H1 (cell line): ENCODE results near the gene RLN2.

ENCODE experiments used
- CEBPB ChIP-seq: IDR thresholded peaks from 2 replicates; pipeline ENCODE4 v1.6.1; 2012; ENCODE audit warnings: low read depth, low read length
- GABPA ChIP-seq: IDR thresholded peaks from 2 replicates; pipeline ENCODE4 v1.6.1; 2011; ENCODE audit warnings: mild to moderate bottlenecking, low read length, moderate library complexity, borderline replicate concordance; ENCODE audit not compliant: insufficient read depth
- POLR2A ChIP-seq, 2 experiments: IDR thresholded peaks; 1 replicate in 1 of 2; 2 replicates in 1 of 2; pipeline ENCODE4 v1.6.1; 2011; ENCODE audit warnings: low read depth in 2 of 2, low read length in 2 of 2, mild to moderate bottlenecking in 2 of 2; ENCODE audit errors: control extremely low read depth in 1 of 2
- RXRA ChIP-seq: IDR thresholded peaks from 2 replicates; pipeline ENCODE4 v1.6.1; 2011; ENCODE audit warnings: low read depth, mild to moderate bottlenecking, low read length, moderate library complexity; ENCODE audit not compliant: insufficient read depth
- SP4 ChIP-seq: IDR thresholded peaks from 2 replicates; pipeline ENCODE4 v1.6.1; 2012; ENCODE audit warnings: low read length, inconsistent platforms
- SRF ChIP-seq: IDR thresholded peaks from 2 replicates; pipeline ENCODE4 v1.6.1; 2011; ENCODE audit warnings: mild to moderate bottlenecking, low read depth, low read length, moderate library complexity
- TAF1 ChIP-seq: IDR thresholded peaks from 2 replicates; pipeline ENCODE4 v1.6.1; 2011; ENCODE audit warnings: mild to moderate bottlenecking, low read depth, low read length
- TF ChIP-seq, protein P1 (sequence below), 3 experiments: IDR thresholded peaks; 1 replicate in 2 of 3; 2 replicates in 1 of 3; pipeline versions ENCODE4 v1.5.1 to v1.6.1; 2011; ENCODE audit warnings: low read length in 3 of 3, mild to moderate bottlenecking in 3 of 3, inconsistent platforms in 2 of 3, low read depth in 1 of 3, moderate library complexity in 1 of 3; ENCODE audit not compliant: insufficient read depth in 1 of 3; ENCODE audit errors: control extremely low read depth in 1 of 3

- TF ChIP-seq POLR2A (IDR thresholded peaks at IDR 0.05; ENCODE audit: control extremely low read depth in 1 of 2, low read depth in 2 of 2, low read length in 2 of 2) (no peak), SRF (no peak), RXRA (no peak), TAF1 (no peak), CEBPB (no peak), GABPA (no peak), SP4 (no peak)
- TF ChIP-seq, protein P1, sequence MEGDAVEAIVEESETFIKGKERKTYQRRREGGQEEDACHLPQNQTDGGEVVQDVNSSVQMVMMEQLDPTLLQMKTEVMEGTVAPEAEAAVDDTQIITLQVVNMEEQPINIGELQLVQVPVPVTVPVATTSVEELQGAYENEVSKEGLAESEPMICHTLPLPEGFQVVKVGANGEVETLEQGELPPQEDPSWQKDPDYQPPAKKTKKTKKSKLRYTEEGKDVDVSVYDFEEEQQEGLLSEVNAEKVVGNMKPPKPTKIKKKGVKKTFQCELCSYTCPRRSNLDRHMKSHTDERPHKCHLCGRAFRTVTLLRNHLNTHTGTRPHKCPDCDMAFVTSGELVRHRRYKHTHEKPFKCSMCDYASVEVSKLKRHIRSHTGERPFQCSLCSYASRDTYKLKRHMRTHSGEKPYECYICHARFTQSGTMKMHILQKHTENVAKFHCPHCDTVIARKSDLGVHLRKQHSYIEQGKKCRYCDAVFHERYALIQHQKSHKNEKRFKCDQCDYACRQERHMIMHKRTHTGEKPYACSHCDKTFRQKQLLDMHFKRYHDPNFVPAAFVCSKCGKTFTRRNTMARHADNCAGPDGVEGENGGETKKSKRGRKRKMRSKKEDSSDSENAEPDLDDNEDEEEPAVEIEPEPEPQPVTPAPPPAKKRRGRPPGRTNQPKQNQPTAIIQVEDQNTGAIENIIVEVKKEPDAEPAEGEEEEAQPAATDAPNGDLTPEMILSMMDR (IDR thresholded peaks at IDR 0.05; ENCODE audit: control extremely low read depth in 1 of 3, insufficient read depth in 1 of 3, low read depth in 1 of 3, low read length in 3 of 3) = no peak
Measured at GRCh38 chr9:5326187-5326586, 21.7 kb upstream of the RLN2 start.
